ENCODE data around the gene METTL1.
"Not testable (repeated sequence)": the region's sequence is repeated elsewhere in the genome, so short reads cannot be mapped to it uniquely, and the experiment has no call there.

The METTL1 gene

GRCh38 chr12:57796996-57797395, 25.1 kb upstream of the METTL1 start:
- DNase-seq, result no peak

- DNase-seq, result peak; percentile 52
Observed at GRCh38 chr12:57795354-57795753, 23.4 kb upstream of the METTL1 start.

GRCh38 chr12:57793920-57794319, 22.0 kb upstream of the METTL1 start:
- DNase-seq, result peak; percentile 84

GRCh38 chr12:57783861-57784260, 12.0 kb upstream of the METTL1 start:
- no peak for DNase-seq

GRCh38 chr12:57783466-57783801, 11.5 kb upstream of the METTL1 start:
- no peak for DNase-seq

- peak; percentile 92 for DNase-seq
Observed at GRCh38 chr12:57782608-57783465, 10.9 kb upstream of the METTL1 start, which contains the start of gene TSFM. TSFM (plus strand) TSS chr12:57782787; CDS start chr12:57782802, 15 bp downstream.

- DNase-seq, result no peak
Observed at GRCh38 chr12:57782243-57782607, 10.3 kb upstream of the METTL1 start.

- no peak for DNase-seq
Observed at GRCh38 chr12:57781801-57782200, 9.9 kb upstream of the METTL1 start.

GRCh38 chr12:57781244-57781643, 9.3 kb upstream of the METTL1 start:
- no peak for DNase-seq

- DNase-seq, result no peak
Observed at GRCh38 chr12:57780284-57780897, 8.5 kb upstream of the METTL1 start.

GRCh38 chr12:57779736-57780135, 7.8 kb upstream of the METTL1 start:
- peak; percentile 32 for DNase-seq

- no peak for DNase-seq
Observed at GRCh38 chr12:57777911-57778310, 6.0 kb upstream of the METTL1 start.

GRCh38 chr12:57777367-57777766, 5.5 kb upstream of the METTL1 start:
- no peak for DNase-seq

GRCh38 chr12:57776247-57776587, 4.3 kb upstream of the METTL1 start:
- DNase-seq, result no peak

GRCh38 chr12:57775563-57776246, 3.8 kb upstream of the METTL1 start:
- no peak for DNase-seq

- no peak for DNase-seq
Observed at GRCh38 chr12:57775044-57775443, 3.1 kb upstream of the METTL1 start.

GRCh38 chr12:57774634-57775033, 2.7 kb upstream of the METTL1 start:
- DNase-seq, result not testable (repeated sequence)

GRCh38 chr12:57772429-57773322, 771 bp upstream of the METTL1 start, which contains the start of gene EEF1AKMT3:
EEF1AKMT3 (plus strand) TSS chr12:57772614; CDS start chr12:57772725, 111 bp downstream.
- peak; percentile 75 for DNase-seq

GRCh38 chr12:57771236-57771872, 551 bp downstream of the METTL1 start:
- peak; percentile 95 for DNase-seq

- DNase-seq, result no peak
Observed at GRCh38 chr12:57770734-57771133, 1.2 kb downstream of the METTL1 start.

- DNase-seq, result no peak
Observed at GRCh38 chr12:57769594-57769993, 2.3 kb downstream of the METTL1 start.

- no peak for DNase-seq
Observed at GRCh38 chr12:57767876-57768275, 4.0 kb downstream of the METTL1 start.

Measured in EL (cell line).